Midbrain (tissue), 1 donor: ENCODE data around the gene AMMECR1.
"Not testable (repeated sequence)": the region's sequence is repeated elsewhere in the genome, so short reads cannot be mapped to it uniquely, and the experiment has no call there.

Experiments used
- DNase-seq: peaks from one replicate; lab custom pipeline; 2025; lab: John Stamatoyannopoulos, UW

AMMECR1 gene

GRCh38 chrX:110171442-110171841 is 146.4 kb downstream of the AMMECR1 start:
- no peak for DNase-seq

GRCh38 chrX:110170029-110170428 is 147.9 kb downstream of the AMMECR1 start:
- no peak for DNase-seq

- no peak for DNase-seq
Observed at GRCh38 chrX:110168585-110168984, 149.3 kb downstream of the AMMECR1 start.

GRCh38 chrX:110167952-110168451 is 149.9 kb downstream of the AMMECR1 start:
- DNase-seq, result peak; percentile 10

- DNase-seq, result no peak
Observed at GRCh38 chrX:110163488-110163887, 154.4 kb downstream of the AMMECR1 start.

GRCh38 chrX:110162867-110163266 is 155.0 kb downstream of the AMMECR1 start:
- no peak for DNase-seq

GRCh38 chrX:110162131-110162530 is 155.8 kb downstream of the AMMECR1 start:
- DNase-seq, result no peak

GRCh38 chrX:110161361-110161686 is 156.6 kb downstream of the AMMECR1 start:
- DNase-seq, result no peak

GRCh38 chrX:110159865-110160264 is 158.0 kb downstream of the AMMECR1 start:
- no peak for DNase-seq

GRCh38 chrX:110159235-110159634 is 158.7 kb downstream of the AMMECR1 start:
- no peak for DNase-seq

- no peak for DNase-seq
Observed at GRCh38 chrX:110157444-110157843, 160.4 kb downstream of the AMMECR1 start.

GRCh38 chrX:110156167-110156754 is 161.6 kb downstream of the AMMECR1 start:
- DNase-seq, result no peak

- no peak for DNase-seq
Observed at GRCh38 chrX:110155759-110156158, 162.1 kb downstream of the AMMECR1 start.

- not testable (repeated sequence) for DNase-seq
Observed at GRCh38 chrX:110154328-110154727, 163.6 kb downstream of the AMMECR1 start.

GRCh38 chrX:110153896-110154295 is 164.0 kb downstream of the AMMECR1 start:
- DNase-seq, result no peak

- no peak for DNase-seq
Observed at GRCh38 chrX:110153244-110153643, 164.6 kb downstream of the AMMECR1 start.

- peak; percentile 67 for DNase-seq
Observed at GRCh38 chrX:110146521-110146920, 171.4 kb downstream of the AMMECR1 start.

GRCh38 chrX:110145854-110146253 is 172.0 kb downstream of the AMMECR1 start:
- DNase-seq, result peak; percentile 34

GRCh38 chrX:110145311-110145710 is 172.6 kb downstream of the AMMECR1 start:
- DNase-seq, result no peak
